ENCODE measurements around the gene PTMS. TPM values are rescaled to one million over a fixed set of nuclear protein-coding genes. Genes with fewer than 3 reads are reported as not detected.
A peak's percentile ranks its signal among the peaks of the same experiment; 100 is the strongest.

The PTMS gene
- total and polyA plus RNA-seq, 8 donors, result 22.8 to 363 (median 156) TPM

- intact Hi-C loops (cut with DNase I; ENCODE audit: low total_unique reads), result no loop called here
- Histone ChIP-seq H3K27ac (peak within 1 kb of the TSS; percentile 83 to 92 (median 90)), H3K4me1 (peaks cover 7 to 16% (median 14%) of the 10 kb centered on the region in 4 donors), H3K9me3 (no peaks in the 10 kb centered on the region), H3K27me3 (peaks cover 0 to 1% (median 0%) of the 10 kb centered on the region in 3 donors), H3K4me3 (peak within 1 kb of the TSS; percentile 59 to 65 (median 61)), H3K36me3 (peaks cover 10 to 25% (median 14%) of the 10 kb centered on the region in 4 donors)
- TF ChIP-seq EP300 (IDR thresholded peaks at IDR 0.05), result no peak
- peak in 1 of 4 donors; percentile 14 for TF ChIP-seq POLR2A (IDR thresholded peaks at IDR 0.05)
- peak in 1 of 7 experiments; percentile 20 for TF ChIP-seq CTCF (IDR thresholded peaks at IDR 0.05)
- peak; percentile 79 to 93 (median 82) for TF ChIP-seq POLR2AphosphoS5 (IDR thresholded peaks at IDR 0.05)
- WGBS, 5 donors, result 0 to 1% (median 1%) methylated on average over 37 to 49 of the region's 49 CpGs
- DNase-seq, result peak; percentile 97 to 99
Measured at GRCh38 chr12:6723607-6724408, 42.4 kb upstream of the PTMS start, which contains the start of gene COPS7A. Gene COPS7A (plus strand): TSS chr12:6724046. CDS start chr12:6724657, 611 bp downstream.

GRCh38 chr12:6724409-6724797 lies 41.8 kb upstream of the PTMS start:
- peaks cover 7 to 16% (median 14%) of the 10 kb centered on the region in 4 donors for H3K4me1 ChIP-seq
- H3K4me3 ChIP-seq, result peak overlapping the region; percentile 59 to 65 (median 61)
- intact Hi-C loops (cut with DNase I; ENCODE audit: low total_unique reads), result no loop called here
- H3K36me3 ChIP-seq, result peaks cover 16 to 31% (median 20%) of the 10 kb centered on the region in 4 donors
- DNase-seq, result peak; percentile 27 to 52
- H3K9me3 ChIP-seq, result no peaks in the 10 kb centered on the region
- TF ChIP-seq POLR2AphosphoS5 (IDR thresholded peaks at IDR 0.05) (no peak), EP300 (IDR thresholded peaks at IDR 0.05) (no peak), CTCF (IDR thresholded peaks at IDR 0.05) (no peak), POLR2A (IDR thresholded peaks at IDR 0.05) (no peak)
- H3K27me3 ChIP-seq, result no peaks in the 10 kb centered on the region
- peak overlapping the region; percentile 83 to 92 (median 90) for H3K27ac ChIP-seq
- 6 to 18% (median 11%) methylated on average over 10 of the region's 10 CpGs for WGBS, 5 donors

DNA sequence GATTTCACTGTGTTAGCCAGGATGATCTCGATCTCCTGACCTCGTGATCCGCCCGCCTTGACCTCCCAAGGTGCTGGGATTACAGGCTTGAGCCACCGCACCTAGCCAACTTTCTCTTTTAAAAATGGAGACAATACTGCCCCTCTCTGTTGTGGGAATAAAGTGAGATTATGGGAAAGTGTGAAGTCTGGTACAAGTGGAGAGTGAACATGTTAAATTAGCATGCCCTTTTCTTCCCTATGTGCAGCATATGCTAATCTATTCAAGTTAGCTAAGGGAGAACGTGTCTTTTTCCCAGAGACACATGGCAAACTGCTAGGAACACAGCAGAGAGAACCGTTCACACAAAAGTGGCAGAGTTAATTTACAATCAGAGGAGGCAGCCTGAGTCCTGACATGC lies 40.8 kb upstream of the PTMS start:
- intact Hi-C loops (cut with DNase I; ENCODE audit: low total_unique reads), result no loop called here
- no peak for DNase-seq
- peaks cover 25 to 40% (median 30%) of the 10 kb centered on the region in 4 donors for H3K36me3 ChIP-seq
- WGBS, 5 donors, result 90 to 95% (median 92%) methylated on average over 7 of the region's 7 CpGs
- TF ChIP-seq POLR2AphosphoS5 (IDR thresholded peaks at IDR 0.05) (no peak), POLR2A (IDR thresholded peaks at IDR 0.05) (no peak), CTCF (IDR thresholded peaks at IDR 0.05) (no peak), EP300 (IDR thresholded peaks at IDR 0.05) (no peak)
- H3K4me3 ChIP-seq, result no peak overlapping the region
- peaks cover 7 to 16% (median 14%) of the 10 kb centered on the region in 4 donors for H3K4me1 ChIP-seq
- no peaks in the 10 kb centered on the region for H3K27me3 ChIP-seq
- H3K9me3 ChIP-seq, result no peaks in the 10 kb centered on the region
- no peak overlapping the region for H3K27ac ChIP-seq

DNA sequence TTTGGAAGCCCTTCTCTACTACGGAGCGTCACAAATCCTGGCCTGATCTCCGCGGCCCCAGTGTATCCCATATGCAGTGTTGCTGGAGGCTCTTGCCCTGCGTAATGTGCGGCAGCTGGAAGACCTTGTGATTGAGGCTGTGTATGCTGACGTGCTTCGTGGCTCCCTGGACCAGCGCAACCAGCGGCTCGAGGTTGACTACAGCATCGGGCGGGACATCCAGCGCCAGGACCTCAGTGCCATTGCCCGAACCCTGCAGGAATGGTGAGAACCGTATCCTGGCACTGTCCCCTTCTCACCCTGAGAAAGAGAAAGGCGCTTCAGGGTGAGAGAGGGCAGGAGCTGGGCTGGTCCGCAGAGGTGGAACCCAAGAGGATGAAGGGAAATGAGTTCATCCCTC lies 37.0 kb upstream of the PTMS start:
- H3K4me1 ChIP-seq, result peaks cover 7 to 16% (median 13%) of the 10 kb centered on the region in 4 donors
- no peak overlapping the region for H3K4me3 ChIP-seq
- intact Hi-C loops (cut with DNase I; ENCODE audit: low total_unique reads), result no loop called here
- TF ChIP-seq CTCF (IDR thresholded peaks at IDR 0.05) (no peak), EP300 (IDR thresholded peaks at IDR 0.05) (no peak), POLR2A (IDR thresholded peaks at IDR 0.05) (no peak), POLR2AphosphoS5 (IDR thresholded peaks at IDR 0.05) (no peak)
- no peaks in the 10 kb centered on the region for H3K27me3 ChIP-seq
- no peaks in the 10 kb centered on the region for H3K9me3 ChIP-seq
- 94 to 95% (median 95%) methylated on average over 17 to 18 of the region's 18 CpGs for WGBS, 5 donors
- peaks cover 40 to 67% (median 63%) of the 10 kb centered on the region in 4 donors for H3K36me3 ChIP-seq
- DNase-seq, result no peak
- H3K27ac ChIP-seq, result no peak overlapping the region
